ENCODE results near the gene FIGN. TPM values are rescaled to one million over a fixed set of nuclear protein-coding genes. Genes with fewer than 3 reads are reported as not detected.

Gene FIGN
- total and polyA plus RNA-seq, 2 of the 4 experiments (the other 2 are of a cell fraction), result 0.77 to 0.90 TPM

DNA sequence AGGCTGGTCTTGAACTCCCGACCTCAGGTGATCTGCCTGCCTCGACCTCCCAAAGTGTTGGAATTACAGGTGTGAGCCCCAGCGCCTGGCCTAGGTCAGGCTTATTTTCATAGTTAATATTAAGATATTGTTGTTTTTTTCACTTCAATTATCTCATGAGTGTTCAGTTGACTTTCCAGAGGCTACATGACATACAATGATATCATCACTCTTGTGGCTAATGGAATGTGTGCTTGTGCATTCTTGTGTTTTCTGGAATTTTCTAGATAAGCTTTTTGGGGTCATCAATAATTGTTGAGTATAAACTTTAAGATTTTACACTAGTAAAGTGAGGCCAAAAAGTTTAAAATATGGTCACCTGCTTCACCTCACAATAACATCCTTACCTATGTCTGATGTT is 180.9 kb downstream of the FIGN start:
- Histone ChIP-seq H3K79me1 (ENCODE audit: low read depth in 1 of 2, low read length in 2 of 2) (no peaks in the 10 kb centered on the region), H3K4me2 (ENCODE audit: low read depth, low read length) (no peak overlapping the region), H2BK120ac (ENCODE audit: low read depth, low read length) (no peak overlapping the region), H3K23ac (ENCODE audit: low read depth, low read length) (no peak overlapping the region), H3K4me1 (ENCODE audit: control insufficient read depth, insufficient read depth, low read length) (no peaks in the 10 kb centered on the region), H2AK5ac (ENCODE audit: low read depth, low read length) (no peak overlapping the region), H2BK5ac (ENCODE audit: low read depth, low read length, poor library complexity, severe bottlenecking) (no peak overlapping the region), H3K4me3 (ENCODE audit: insufficient read depth, low read depth, low read length) (no peak overlapping the region), H4K20me1 (ENCODE audit: insufficient read depth, low read length) (no peaks in the 10 kb centered on the region), H3K36me3 (ENCODE audit: control insufficient read depth, insufficient read depth, low read length) (no peaks in the 10 kb centered on the region), H3K4ac (ENCODE audit: low read depth, low read length) (no peak overlapping the region), H3K9me3 (ENCODE audit: control insufficient read depth, insufficient read depth, low read length) (no peaks in the 10 kb centered on the region), H3K27me3 (ENCODE audit: control insufficient read depth, insufficient read depth, low read length) (no peaks in the 10 kb centered on the region), H3K18ac (ENCODE audit: low read depth, low read length) (no peak overlapping the region), H4K5ac (ENCODE audit: low read depth, low read length) (no peak overlapping the region), H2BK15ac (ENCODE audit: low read depth, low read length) (no peak overlapping the region), H3K56ac (ENCODE audit: extremely low read depth, insufficient read depth, low read length) (no peak overlapping the region), H4K8ac (ENCODE audit: low read depth in 2 of 2, low read length in 2 of 2) (no peak overlapping the region), H2BK20ac (ENCODE audit: low read depth, low read length) (no peak overlapping the region), H3K9me1 (ENCODE audit: insufficient read depth, low read length) (no peaks in the 10 kb centered on the region), H2AFZ (replicated peaks; ENCODE audit: low read length, poor library complexity) (no peak overlapping the region), H4K91ac (ENCODE audit: insufficient read depth, low read depth, low read length) (no peak overlapping the region), H2AK9ac (replicated peaks; ENCODE audit: low read depth, low read length, poor library complexity) (no peak overlapping the region), H3K27ac (ENCODE audit: insufficient read depth, low read length) (no peak overlapping the region), H3K14ac (replicated peaks; ENCODE audit: low read depth, low read length) (no peak overlapping the region), H3K9ac (ENCODE audit: low read depth, low read length) (no peak overlapping the region)
- ChIA-PET CTCF (interaction anchor here (0.5 kb wide), 1 partner anchor 81 kb away, joined by 3 read pairs; no protein-coding TSS in a partner anchor), POLR2A (ENCODE audit: unreplicated experiment) (no interaction called here)
- in situ Hi-C loops (cut with MboI; ENCODE audit: low sequenced_read_pairs), result no loop called here
- ATAC-seq (ENCODE audit: low read depth) (no peak), DNase-seq (no peak)
- no TSS peak for BruUV-seq (replicated peaks)
- dilution Hi-C loops (cut with HindIII; ENCODE audit: low sequenced_read_pairs, unreplicated experiment), result no loop called here
- intact Hi-C loops (cut with micrococcal nuclease), result no loop called here
- WGBS, 2 experiments (ENCODE audit: extremely low coverage in 2 of 2, insufficient read length in 1 of 2), result no CpG with 5 or more reads among the region's 3 CpGs
- TF ChIP-seq, protein P1, sequence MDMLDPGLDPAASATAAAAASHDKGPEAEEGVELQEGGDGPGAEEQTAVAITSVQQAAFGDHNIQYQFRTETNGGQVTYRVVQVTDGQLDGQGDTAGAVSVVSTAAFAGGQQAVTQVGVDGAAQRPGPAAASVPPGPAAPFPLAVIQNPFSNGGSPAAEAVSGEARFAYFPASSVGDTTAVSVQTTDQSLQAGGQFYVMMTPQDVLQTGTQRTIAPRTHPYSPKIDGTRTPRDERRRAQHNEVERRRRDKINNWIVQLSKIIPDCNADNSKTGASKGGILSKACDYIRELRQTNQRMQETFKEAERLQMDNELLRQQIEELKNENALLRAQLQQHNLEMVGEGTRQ (IDR thresholded peaks at IDR 0.05; ENCODE audit: low read depth, low read length), result no peak
- TF ChIP-seq RAD21 (IDR thresholded peaks at IDR 0.05; ENCODE audit: low read length) (no peak), NFE2L2 (IDR thresholded peaks at IDR 0.05; ENCODE audit: low read depth, low read length) (no peak), MAFK (IDR thresholded peaks at IDR 0.05; ENCODE audit: low read depth, low read length) (no peak), MXI1 (IDR thresholded peaks at IDR 0.05; ENCODE audit: borderline replicate concordance, low read depth, low read length) (no peak), POLR2A (IDR thresholded peaks at IDR 0.05; ENCODE audit: low read depth, low read length) (no peak), RFX5 (IDR thresholded peaks at IDR 0.05; ENCODE audit: low read depth, low read length) (no peak), BHLHE40 (IDR thresholded peaks at IDR 0.05; ENCODE audit: low read depth, low read length) (no peak), SMC3 (IDR thresholded peaks at IDR 0.05; ENCODE audit: low read depth, low read length) (no peak), CHD1 (IDR thresholded peaks at IDR 0.05; ENCODE audit: low read depth, low read length) (no peak), MAZ (IDR thresholded peaks at IDR 0.05; ENCODE audit: borderline replicate concordance, low read depth, low read length) (no peak), CEBPB (IDR thresholded peaks at IDR 0.05; ENCODE audit: low read depth, low read length) (no peak), CTCF (conservative IDR thresholded peaks at IDR 0.05; ENCODE audit: low read depth, low read length) (no peak), FOS (IDR thresholded peaks at IDR 0.05; ENCODE audit: low read depth, low read length) (no peak), RCOR1 (IDR thresholded peaks at IDR 0.05; ENCODE audit: insufficient replicate concordance, low read length) (no peak)
- TF ChIP-seq, protein P2, sequence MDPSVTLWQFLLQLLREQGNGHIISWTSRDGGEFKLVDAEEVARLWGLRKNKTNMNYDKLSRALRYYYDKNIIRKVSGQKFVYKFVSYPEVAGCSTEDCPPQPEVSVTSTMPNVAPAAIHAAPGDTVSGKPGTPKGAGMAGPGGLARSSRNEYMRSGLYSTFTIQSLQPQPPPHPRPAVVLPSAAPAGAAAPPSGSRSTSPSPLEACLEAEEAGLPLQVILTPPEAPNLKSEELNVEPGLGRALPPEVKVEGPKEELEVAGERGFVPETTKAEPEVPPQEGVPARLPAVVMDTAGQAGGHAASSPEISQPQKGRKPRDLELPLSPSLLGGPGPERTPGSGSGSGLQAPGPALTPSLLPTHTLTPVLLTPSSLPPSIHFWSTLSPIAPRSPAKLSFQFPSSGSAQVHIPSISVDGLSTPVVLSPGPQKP (IDR thresholded peaks at IDR 0.05; ENCODE audit: borderline replicate concordance, low read depth, low read length), result no peak

All from IMR-90 (cell line).